Spleen (tissue), 11 donors: ENCODE results near the gene RANBP3L. TPM values are rescaled to one million over a fixed set of nuclear protein-coding genes. Genes with fewer than 3 reads are reported as not detected.
"Not testable (repeated sequence)": the region's sequence is repeated elsewhere in the genome, so short reads cannot be mapped to it uniquely, and the experiment has no call there.

Experiments
- DNase-seq: peaks from one replicate; pipeline ENCODE4 v3.0.0-alpha.2; 2020
- H3K27ac ChIP-seq, 8 donors: fragments of 200-600 bp; sonication (generic) in 7 of 8; 1 replicate in 4 of 8; 2 replicates in 4 of 8; pipeline versions ENCODE4 v1.5.0 to v1.8.0; 2016 to 2021; ENCODE audit warnings: inconsistent platforms in 4 of 8, mild to moderate bottlenecking in 4 of 8, moderate library complexity in 1 of 8
- H3K27me3 ChIP-seq, 7 donors: fragments of 200-600 bp; sonication (generic) in 6 of 7; replicated peaks in 1 of 7; 1 replicate in 4 of 7; 2 replicates in 3 of 7; pipeline versions ENCODE4 v1.5.0 to v1.8.0; 2016 to 2021; ENCODE audit warnings: inconsistent platforms in 3 of 7, mild to moderate bottlenecking in 1 of 7
- H3K36me3 ChIP-seq, 6 donors: fragments of 200-600 bp; sonication (generic) in 5 of 6; 1 replicate in 4 of 6; 2 replicates in 2 of 6; pipeline versions ENCODE4 v1.5.0 to v1.8.0; 2016 to 2021; ENCODE audit warnings: inconsistent platforms in 2 of 6
- H3K4me1 ChIP-seq, 6 donors: fragments of 200-600 bp; sonication (generic) in 5 of 6; 1 replicate in 3 of 6; 2 replicates in 3 of 6; pipeline versions ENCODE4 v1.5.0 to v1.8.0; 2016 to 2021; ENCODE audit warnings: inconsistent platforms in 3 of 6
- H3K4me3 ChIP-seq, 8 donors: fragments of 200-600 bp; sonication (generic) in 7 of 8; 1 replicate in 4 of 8; 2 replicates in 4 of 8; pipeline versions ENCODE4 v1.5.0 to v1.8.0; 2016 to 2021; ENCODE audit warnings: inconsistent platforms in 4 of 8, mild to moderate bottlenecking in 4 of 8, moderate library complexity in 2 of 8
- H3K9me3 ChIP-seq, 8 donors: fragments of 200-600 bp; sonication (generic) in 7 of 8; 1 replicate in 4 of 8; 2 replicates in 4 of 8; pipeline versions ENCODE4 v1.5.0 to v1.8.0; 2016 to 2021; ENCODE audit warnings: inconsistent platforms in 4 of 8
- CTCF ChIP-seq, 11 experiments: fragments of 200-600 bp in 7 of 11; fragments of 450-650 bp in 4 of 11; sonication (generic) in 4 of 11; IDR thresholded peaks in 8 of 11; conservative IDR thresholded peaks in 3 of 11; 1 replicate in 7 of 11; 2 replicates in 4 of 11; pipeline versions ENCODE4 v1.4.0 to v1.8.0; 2016 to 2021; ENCODE audit warnings: antibody characterized with exemption in 11 of 11, inconsistent platforms in 4 of 11, mild to moderate bottlenecking in 1 of 11
- POLR2A ChIP-seq, 3 donors: fragments of 450-650 bp; IDR thresholded peaks; one replicate each; pipeline ENCODE4 v1.5.1; 2017; ENCODE audit warnings: antibody characterized with exemption in 3 of 3, mild to moderate bottlenecking in 1 of 3
- POLR2AphosphoS5 ChIP-seq, 3 donors: sonication (generic); formaldehyde crosslinking; IDR thresholded peaks; one replicate each; pipeline ENCODE4 v1.5.1; 2017; ENCODE audit warnings: antibody characterized with exemption in 3 of 3
- WGBS, 5 donors: extraction: QIAGEN DNeasy Blood & Tissue Kit in 3 of 5; methylation state at CpG; one replicate each; pipeline versions ENCODE4 v1.1.5 to v1.1.7; 2013 to 2018; 5-methylcytosine and 5-hydroxymethylcytosine counted together
- intact Hi-C: fragments of 100-400 bp; cut with DNase I; formaldehyde crosslinking; loops from one replicate; pipeline ENCODE4 v1.15.0; 2023; ENCODE audit warnings: low total_unique reads
- polyA plus RNA-seq, 3 donors: library from polyadenylated mRNA; stranded (reverse); fragments of 200-250 nt; gene quantifications; one replicate each; pipeline ENCODE4 v1.2.1, GENCODE V29; 2013
- total RNA-seq, 7 donors: library from RNA; depleted of rRNA in 3 of 7; stranded (reverse); fragments of >200 nt in 3 of 7; fragmentation: NEBNext Ultra II Directional in 4 of 7; extraction: Animal tissue kit (Norgen Biotek cat#: 25700) in 4 of 7; gene quantifications; one replicate each; pipeline versions ENCODE4 v1.1.0 to v1.2.1, GENCODE V29; 2016 to 2021
- donor health status: healthy with polysubstance abuse.
- donor health status: DM: no; HTN: no; CAD: no; lungs with moderate emphysema.
- donor health status: DM: no; HTN: no; CAD: no.
- donor health status: Bipolar disorder and iron deficiency.
- donor health status: healthy.
- donor health status: DM: no; HTN: no; CAD: no.
- donor health status: DM: yes; HTN: yes; CAD: no.

Gene RANBP3L
- total and polyA plus RNA-seq, 10 donors, result 0.02 to 0.97 (median 0.08) TPM; not detected in 6

GRCh38 chr5:36337597-36337996 is 35.9 kb upstream of the RANBP3L start:
- Histone ChIP-seq H3K36me3 (no peaks in the 10 kb centered on the region), H3K27ac (no peak overlapping the region), H3K27me3 (peaks cover 0 to 7% (median 0%) of the 10 kb centered on the region in 7 donors), H3K4me1 (no peaks in the 10 kb centered on the region), H3K9me3 (no peaks in the 10 kb centered on the region), H3K4me3 (no peak overlapping the region)
- no peak for DNase-seq
- intact Hi-C loops, result no loop called here
- WGBS, 5 donors, result 80 to 100% (median 90%) methylated on average over 1 of the region's 1 CpG
- TF ChIP-seq POLR2A (IDR thresholded peaks at IDR 0.05) (no peak), POLR2AphosphoS5 (IDR thresholded peaks at IDR 0.05) (no peak), CTCF (IDR thresholded peaks at IDR 0.05 in 8 of 11, conservative IDR thresholded peaks at IDR 0.05 in 3 of 11) (no peak)

GRCh38 chr5:36334315-36334714 is 32.6 kb upstream of the RANBP3L start:
- Histone ChIP-seq H3K27me3 (peaks cover 0 to 7% (median 0%) of the 10 kb centered on the region in 7 donors), H3K27ac (no peak overlapping the region), H3K4me1 (no peaks in the 10 kb centered on the region), H3K36me3 (no peaks in the 10 kb centered on the region), H3K9me3 (no peaks in the 10 kb centered on the region), H3K4me3 (no peak overlapping the region)
- intact Hi-C loops, result no loop called here
- TF ChIP-seq POLR2AphosphoS5 (IDR thresholded peaks at IDR 0.05) (no peak), POLR2A (IDR thresholded peaks at IDR 0.05) (no peak), CTCF (IDR thresholded peaks at IDR 0.05 in 8 of 11, conservative IDR thresholded peaks at IDR 0.05 in 3 of 11) (no peak)
- DNase-seq, result no peak
- 83 to 94% (median 88%) methylated on average over 5 of the region's 5 CpGs for WGBS, 5 donors

GRCh38 chr5:36332720-36333119 is 31.0 kb upstream of the RANBP3L start:
- intact Hi-C loops, H3K27me3 ChIP-seq, H3K36me3 ChIP-seq, H3K4me3 ChIP-seq, H3K4me1 ChIP-seq, H3K27ac ChIP-seq, DNase-seq, H3K9me3 ChIP-seq: not testable (repeated sequence)
- 87 to 95% (median 90%) methylated on average over 13 of the region's 13 CpGs for WGBS, 5 donors

- Histone ChIP-seq H3K4me1 (no peaks in the 10 kb centered on the region), H3K9me3 (peaks cover 0 to 4% (median 0%) of the 10 kb centered on the region in 8 donors), H3K36me3 (no peaks in the 10 kb centered on the region), H3K27ac (no peak overlapping the region), H3K4me3 (no peak overlapping the region), H3K27me3 (peaks cover 0 to 8% (median 0%) of the 10 kb centered on the region in 7 donors)
- TF ChIP-seq POLR2AphosphoS5 (IDR thresholded peaks at IDR 0.05), result no peak
- no peak for TF ChIP-seq CTCF (IDR thresholded peaks at IDR 0.05 in 8 of 11, conservative IDR thresholded peaks at IDR 0.05 in 3 of 11)
- no peak for TF ChIP-seq POLR2A (IDR thresholded peaks at IDR 0.05)
- intact Hi-C loops, result no loop called here
- no peak for DNase-seq
Measured at GRCh38 chr5:36325196-36325595, 23.5 kb upstream of the RANBP3L start.
